HCT116 (cell line): ENCODE data around the gene HAPLN1. TPM values are rescaled to one million over a fixed set of nuclear protein-coding genes. Genes with fewer than 3 reads are reported as not detected.

Experiments used
- ATAC-seq: fragments of 200-7000 bp; cut with Tn5 transposase; 2 replicates; pipeline ENCODE4 v1.9.1; 2020; ENCODE audit warnings: mild to moderate bottlenecking, moderate library complexity
- BruUV-seq: library from RNA; stranded (reverse); fragments of 400-500 nt; replicated peaks from 2 replicates; lab custom pipeline; 2021; lab: Mats Ljungman, UMichigan
- CTCF ChIA-PET: fragments of 300-600 bp; sonication (Branson Sonifier 250); formaldehyde crosslinking; loops from one replicate; lab custom pipeline; 2021; ENCODE audit warnings: antibody characterized with exemption; lab: Charles Lee
- POLR2A ChIA-PET: fragments of 300-600, 350-600 bp; sonication (Branson Sonifier 250); formaldehyde crosslinking; loops from one replicate; lab custom pipeline; 2021; ENCODE audit warnings: antibody characterized with exemption; lab: Charles Lee
- RAD21 ChIA-PET, 2 experiments: fragments of 300-600 bp; sonication (Branson Sonifier 250); formaldehyde crosslinking; loops; one replicate each; lab custom pipeline; 2023; ENCODE audit warnings: low total read pairs in 2 of 2; ENCODE audit not compliant: uncharacterized antibody in 2 of 2, unreplicated experiment in 2 of 2, low non-redundant PET in 1 of 2; lab: Charles Lee
- DNase-seq: peaks from one replicate; pipeline ENCODE4 v3.0.0-alpha.2; 2010; ENCODE audit warnings: low read depth, low spot score
- H2AFZ ChIP-seq: fragments of 200-600 bp; shearing (Covaris generic), sonication (generic); 2 replicates; pipeline ENCODE4 v1.6.1; 2017; ENCODE audit warnings: low read depth, mixed run types, mixed read lengths, antibody characterized with exemption, low read length; ENCODE audit not compliant: poor library complexity, severe bottlenecking
- H3K27ac ChIP-seq: 2 replicates; pipeline ENCODE4 v1.5.1; 2012; ENCODE audit warnings: low read depth, low read length
- H3K27me3 ChIP-seq: fragments of 200-600 bp; sonication (generic); 2 replicates; pipeline ENCODE4 v1.6.1; 2016; ENCODE audit warnings: mixed run types, low read length, mixed read lengths; ENCODE audit not compliant: insufficient read depth
- H3K36me3 ChIP-seq, 2 experiments: fragments of 200-500 bp in 1 of 2; fragments of 200-600 bp in 1 of 2; sonication (Bioruptor generic) in 1 of 2; sonication (generic) in 1 of 2; 2 replicates each; pipeline versions ENCODE4 v1.5.1 to v1.6.1; 2014 to 2016; ENCODE audit warnings: low read length in 2 of 2, inconsistent platforms in 1 of 2, mixed read lengths in 1 of 2, mixed run types in 1 of 2; ENCODE audit not compliant: insufficient read depth in 2 of 2, control insufficient read depth in 1 of 2
- H3K4me1 ChIP-seq, 2 experiments: fragments of 200-600 bp in 1 of 2; sonication (generic) in 1 of 2; 2 replicates each; pipeline versions ENCODE4 v1.5.1 to v1.6.1; 2012 to 2017; ENCODE audit warnings: low read length in 2 of 2, inconsistent platforms in 1 of 2, mild to moderate bottlenecking in 1 of 2, mixed read lengths in 1 of 2, mixed run types in 1 of 2, moderate library complexity in 1 of 2; ENCODE audit not compliant: insufficient read depth in 2 of 2, control insufficient read depth in 1 of 2
- H3K4me2 ChIP-seq: fragments of 200-600 bp; sonication (generic); 2 replicates; pipeline ENCODE4 v1.6.1; 2017; ENCODE audit warnings: mixed run types, low read length, mixed read lengths
- H3K4me3 ChIP-seq, 2 experiments: fragments of 200-600 bp in 1 of 2; sonication (generic) in 1 of 2; replicated peaks in 1 of 2; 2 replicates each; pipeline ENCODE4 v1.5.1; 2011 to 2016; ENCODE audit warnings: low read length in 2 of 2, control low read depth in 1 of 2, low read depth in 1 of 2, mild to moderate bottlenecking in 1 of 2, mixed read lengths in 1 of 2, mixed run types in 1 of 2
- H3K79me2 ChIP-seq: fragments of 200-600 bp; sonication (generic); 2 replicates; pipeline ENCODE4 v1.6.1; 2017; ENCODE audit warnings: mild to moderate bottlenecking, mixed run types, low read length, moderate library complexity, mixed read lengths; ENCODE audit not compliant: insufficient read depth
- H3K9ac ChIP-seq: fragments of 200-600 bp; sonication (generic); 2 replicates; pipeline ENCODE4 v1.6.1; 2016; ENCODE audit warnings: low read length, mixed read lengths
- H3K9me2 ChIP-seq: fragments of 200-600 bp; sonication (generic), shearing (Covaris generic); 2 replicates; pipeline ENCODE4 v1.6.1; 2017; ENCODE audit warnings: mixed run types, mild to moderate bottlenecking, moderate library complexity; ENCODE audit not compliant: insufficient read depth
- H3K9me3 ChIP-seq, 2 experiments: fragments of 200-500 bp in 1 of 2; fragments of 200-600 bp in 1 of 2; sonication (Bioruptor generic) in 1 of 2; sonication (generic) in 1 of 2; 2 replicates each; pipeline ENCODE4 v1.6.1; 2014 to 2017; ENCODE audit warnings: low read length in 2 of 2, mixed read lengths in 2 of 2, inconsistent platforms in 1 of 2, low read depth in 1 of 2, mild to moderate bottlenecking in 1 of 2, mixed run types in 1 of 2, moderate library complexity in 1 of 2; ENCODE audit not compliant: control insufficient read depth in 1 of 2, insufficient read depth in 1 of 2
- H4K20me1 ChIP-seq: fragments of 200-600 bp; sonication (generic), shearing (Covaris generic); 2 replicates; pipeline ENCODE4 v1.6.1; 2017; ENCODE audit warnings: mixed run types, mild to moderate bottlenecking, moderate library complexity; ENCODE audit not compliant: insufficient read depth
- CBX3 ChIP-seq: IDR thresholded peaks from 2 replicates; pipeline ENCODE4 v1.6.1; 2012; ENCODE audit warnings: low read depth
- CEBPB ChIP-seq: IDR thresholded peaks from 2 replicates; pipeline ENCODE4 v1.6.1; 2012; ENCODE audit warnings: low read depth
- CTCF ChIP-seq, 3 experiments: fragments of 200-600 bp in 1 of 3; sonication (generic) in 1 of 3; IDR thresholded peaks in 2 of 3; conservative IDR thresholded peaks in 1 of 3; 2 replicates each; pipeline ENCODE4 v1.5.1; 2012 to 2017; ENCODE audit warnings: low read depth in 2 of 3, low read length in 2 of 3, antibody characterized with exemption in 1 of 3, borderline replicate concordance in 1 of 3, control low read depth in 1 of 3, mild to moderate bottlenecking in 1 of 3, mixed read lengths in 1 of 3, mixed run types in 1 of 3, moderate library complexity in 1 of 3; ENCODE audit not compliant: insufficient read depth in 1 of 3
- EGR1 ChIP-seq: IDR thresholded peaks from 2 replicates; pipeline ENCODE4 v1.6.1; 2012; ENCODE audit warnings: low read depth
- ELF1 ChIP-seq: IDR thresholded peaks from 2 replicates; pipeline ENCODE4 v1.6.1; 2012; ENCODE audit warnings: low read depth, borderline replicate concordance
- JUND ChIP-seq: IDR thresholded peaks from 2 replicates; pipeline ENCODE4 v1.6.1; 2012
- POLR2A ChIP-seq: IDR thresholded peaks from 2 replicates; pipeline ENCODE4 v1.7.0; 2011; ENCODE audit warnings: borderline replicate concordance; ENCODE audit not compliant: insufficient read depth, insufficient read length; ENCODE audit errors: extremely low read depth
- POLR2AphosphoS5 ChIP-seq: IDR thresholded peaks from 2 replicates; pipeline ENCODE4 v1.6.1; 2011; ENCODE audit warnings: mild to moderate bottlenecking, low read depth, low read length, moderate library complexity
- RAD21 ChIP-seq: IDR thresholded peaks from 2 replicates; pipeline ENCODE4 v1.6.1; 2012; ENCODE audit warnings: low read depth, mild to moderate bottlenecking
- REST ChIP-seq: IDR thresholded peaks from 2 replicates; pipeline ENCODE4 v1.6.1; 2012; ENCODE audit warnings: low read depth
- SIN3A ChIP-seq: IDR thresholded peaks from 2 replicates; pipeline ENCODE4 v1.6.1; 2012; ENCODE audit warnings: low read depth
- SP1 ChIP-seq: IDR thresholded peaks from 2 replicates; pipeline ENCODE4 v1.6.1; 2012; ENCODE audit warnings: low read depth
- TCF7L2 ChIP-seq: IDR thresholded peaks from 2 replicates; pipeline ENCODE4 v1.7.0; 2011; ENCODE audit warnings: borderline replicate concordance, inconsistent platforms; ENCODE audit not compliant: insufficient read depth, insufficient read length; ENCODE audit errors: extremely low read depth
- YY1 ChIP-seq: IDR thresholded peaks from 2 replicates; pipeline ENCODE4 v1.6.1; 2011; ENCODE audit warnings: low read length, low read depth, moderate library complexity, mild to moderate bottlenecking; ENCODE audit not compliant: insufficient replicate concordance; ENCODE audit errors: extremely low read depth
- ZFX ChIP-seq: fragments of 450-650 bp; IDR thresholded peaks from 2 replicates; pipeline ENCODE4 v1.6.1; 2017
- ZNF274 ChIP-seq: fragments of 200-500 bp; sonication (Bioruptor generic); IDR thresholded peaks from 2 replicates; pipeline ENCODE4 v1.6.1; 2014; ENCODE audit warnings: mild to moderate bottlenecking, low read depth, low read length, inconsistent platforms
- intact Hi-C: fragments of 100-400 bp; cut with micrococcal nuclease; formaldehyde crosslinking; loops from 2 replicates; pipeline ENCODE4 v1.10.0; 2022
- total RNA-seq: library from RNA; stranded (reverse); gene quantifications from one replicate; pipeline ENCODE4 v1.2.1, GENCODE V29; 2021; ENCODE audit not compliant: unreplicated experiment
- TF ChIP-seq, protein P1 (sequence below): IDR thresholded peaks from 2 replicates; pipeline ENCODE4 v1.6.1; 2012
- TF ChIP-seq, protein P2 (sequence below): IDR thresholded peaks from 2 replicates; pipeline ENCODE4 v1.6.1; 2012

The HAPLN1 gene
- total RNA-seq, 1 experiment from 2014 or later, result 0.05 TPM

DNA sequence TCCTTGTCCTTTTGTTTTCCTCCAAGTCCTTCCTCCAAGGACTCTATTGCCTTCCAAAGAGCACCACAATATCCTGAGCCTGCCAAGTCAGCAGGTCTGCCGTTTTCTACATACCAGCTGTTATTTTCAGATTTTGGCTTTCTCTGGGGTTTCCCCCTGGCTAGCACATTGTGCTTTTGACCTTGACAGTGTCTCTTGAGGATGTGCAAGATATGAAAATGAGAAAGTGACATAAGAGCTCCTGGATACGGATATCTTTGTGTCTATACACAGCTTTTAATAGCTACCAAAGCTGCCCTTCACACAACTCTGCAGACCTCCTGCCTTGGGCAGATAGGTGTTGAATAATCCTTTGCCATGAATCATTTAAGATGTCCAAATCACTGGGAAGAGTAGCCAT lies 67.0 kb downstream of the HAPLN1 start:
- Histone ChIP-seq H4K20me1 (no peaks in the 10 kb centered on the region), H3K4me1 (no peaks in the 10 kb centered on the region), H3K9me3 (no peaks in the 10 kb centered on the region), H2AFZ (no peak overlapping the region), H3K79me2 (no peaks in the 10 kb centered on the region), H3K36me3 (no peaks in the 10 kb centered on the region), H3K27ac (no peak overlapping the region), H3K4me3 (no peak overlapping the region), H3K9me2 (no peaks in the 10 kb centered on the region), H3K9ac (no peak overlapping the region), H3K27me3 (no peaks in the 10 kb centered on the region), H3K4me2 (no peak overlapping the region)
- intact Hi-C loops, result no loop called here
- ChIA-PET RAD21 (no interaction called here), CTCF (no interaction called here), POLR2A (no interaction called here)
- ATAC-seq (no peak), DNase-seq (no peak)
- no TSS peak for BruUV-seq
- TF ChIP-seq, protein P1, sequence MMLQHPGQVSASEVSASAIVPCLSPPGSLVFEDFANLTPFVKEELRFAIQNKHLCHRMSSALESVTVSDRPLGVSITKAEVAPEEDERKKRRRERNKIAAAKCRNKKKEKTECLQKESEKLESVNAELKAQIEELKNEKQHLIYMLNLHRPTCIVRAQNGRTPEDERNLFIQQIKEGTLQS, result no peak
- TF ChIP-seq RAD21, result no peak
- TF ChIP-seq SIN3A, result no peak
- TF ChIP-seq SP1, result no peak
- TF ChIP-seq, protein P2, sequence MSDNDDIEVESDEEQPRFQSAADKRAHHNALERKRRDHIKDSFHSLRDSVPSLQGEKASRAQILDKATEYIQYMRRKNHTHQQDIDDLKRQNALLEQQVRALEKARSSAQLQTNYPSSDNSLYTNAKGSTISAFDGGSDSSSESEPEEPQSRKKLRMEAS, result no peak
- TF ChIP-seq YY1, result no peak
- TF ChIP-seq REST, result no peak
- no peak for TF ChIP-seq CTCF (IDR thresholded peaks at IDR 0.05 in 2 of 3, conservative IDR thresholded peaks at IDR 0.05 in 1 of 3; ENCODE audit: borderline replicate concordance in 1 of 3, insufficient read depth in 1 of 3, low read depth in 2 of 3, low read length in 2 of 3)
- no peak for TF ChIP-seq EGR1
- no peak for TF ChIP-seq POLR2AphosphoS5
- no peak for TF ChIP-seq ELF1
- no peak for TF ChIP-seq ZNF274
- TF ChIP-seq CBX3, result no peak
- TF ChIP-seq ZFX, result no peak
- no peak for TF ChIP-seq JUND
- TF ChIP-seq POLR2A, result no peak
- no peak for TF ChIP-seq TCF7L2
- TF ChIP-seq CEBPB, result no peak
